Sigmoid colon (tissue), 4 donors: ENCODE results near the gene DGKD.

Source experiments
- CTCF ChIP-seq, 4 experiments: fragments of 450-650 bp in 3 of 4; fragments of 200-600 bp in 1 of 4; IDR thresholded peaks; one replicate each; pipeline ENCODE4 v1.5.1; 2016 to 2019; ENCODE audit warnings: antibody characterized with exemption in 4 of 4, mild to moderate bottlenecking in 3 of 4, moderate library complexity in 2 of 4
- POLR2A ChIP-seq, 2 donors: fragments of 450-650 bp; IDR thresholded peaks; one replicate each; pipeline ENCODE4 v1.6.1; 2016; ENCODE audit warnings: antibody characterized with exemption in 2 of 2, mild to moderate bottlenecking in 2 of 2, moderate library complexity in 2 of 2
- POLR2AphosphoS5 ChIP-seq, 4 donors: sonication (generic); formaldehyde crosslinking; IDR thresholded peaks; one replicate each; pipeline ENCODE4 v1.6.1; 2017; ENCODE audit warnings: antibody characterized with exemption in 4 of 4

GRCh38 chr2:233485726-233486125 lies 131.4 kb downstream of the DGKD start:
- TF ChIP-seq CTCF (IDR thresholded peaks at IDR 0.05) (no peak), POLR2AphosphoS5 (IDR thresholded peaks at IDR 0.05) (no peak), POLR2A (IDR thresholded peaks at IDR 0.05) (no peak)
